22Rv1 (cell line): Measurements from ENCODE around the gene GGNBP2.

Source experiments
- H3K27ac ChIP-seq: fragments of 450-650 bp; 2 replicates; pipeline ENCODE4 v1.5.1; 2017
- ZFX ChIP-seq: fragments of 450-650 bp; IDR thresholded peaks from 2 replicates; pipeline ENCODE4 v1.6.1; 2017; ENCODE audit warnings: antibody characterized with exemption, borderline replicate concordance
- TF ChIP-seq, protein P1 (sequence below): fragments of 450-650 bp; IDR thresholded peaks from 2 replicates; pipeline ENCODE4 v1.5.1; 2017; ENCODE audit warnings: mild to moderate bottlenecking

GGNBP2 gene

DNA sequence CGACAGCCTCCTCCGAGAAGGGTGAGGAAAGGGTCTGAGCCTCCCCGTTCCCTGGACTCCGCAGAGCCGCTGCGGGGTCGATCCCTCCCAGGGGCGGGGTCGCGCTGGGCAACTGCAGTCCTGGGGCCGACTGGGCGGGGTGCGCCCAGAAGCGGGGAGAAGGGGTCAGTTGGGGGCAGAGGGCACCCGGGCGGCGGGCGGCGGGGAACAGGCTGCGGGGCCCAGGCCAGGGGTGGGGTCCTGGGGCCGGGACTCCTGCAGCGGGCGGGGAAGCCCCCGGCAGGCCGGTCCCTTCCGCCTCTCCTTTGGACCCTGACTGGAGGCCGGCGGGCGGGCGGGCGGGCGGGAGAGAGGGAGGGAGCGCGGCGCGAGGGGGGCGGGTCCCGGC lies 352 bp downstream of the GGNBP2 start:
- H3K27ac ChIP-seq = peak overlapping the region; percentile 97
- no peak for TF ChIP-seq ZFX
- TF ChIP-seq, protein P1, sequence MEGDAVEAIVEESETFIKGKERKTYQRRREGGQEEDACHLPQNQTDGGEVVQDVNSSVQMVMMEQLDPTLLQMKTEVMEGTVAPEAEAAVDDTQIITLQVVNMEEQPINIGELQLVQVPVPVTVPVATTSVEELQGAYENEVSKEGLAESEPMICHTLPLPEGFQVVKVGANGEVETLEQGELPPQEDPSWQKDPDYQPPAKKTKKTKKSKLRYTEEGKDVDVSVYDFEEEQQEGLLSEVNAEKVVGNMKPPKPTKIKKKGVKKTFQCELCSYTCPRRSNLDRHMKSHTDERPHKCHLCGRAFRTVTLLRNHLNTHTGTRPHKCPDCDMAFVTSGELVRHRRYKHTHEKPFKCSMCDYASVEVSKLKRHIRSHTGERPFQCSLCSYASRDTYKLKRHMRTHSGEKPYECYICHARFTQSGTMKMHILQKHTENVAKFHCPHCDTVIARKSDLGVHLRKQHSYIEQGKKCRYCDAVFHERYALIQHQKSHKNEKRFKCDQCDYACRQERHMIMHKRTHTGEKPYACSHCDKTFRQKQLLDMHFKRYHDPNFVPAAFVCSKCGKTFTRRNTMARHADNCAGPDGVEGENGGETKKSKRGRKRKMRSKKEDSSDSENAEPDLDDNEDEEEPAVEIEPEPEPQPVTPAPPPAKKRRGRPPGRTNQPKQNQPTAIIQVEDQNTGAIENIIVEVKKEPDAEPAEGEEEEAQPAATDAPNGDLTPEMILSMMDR = no peak

DNA sequence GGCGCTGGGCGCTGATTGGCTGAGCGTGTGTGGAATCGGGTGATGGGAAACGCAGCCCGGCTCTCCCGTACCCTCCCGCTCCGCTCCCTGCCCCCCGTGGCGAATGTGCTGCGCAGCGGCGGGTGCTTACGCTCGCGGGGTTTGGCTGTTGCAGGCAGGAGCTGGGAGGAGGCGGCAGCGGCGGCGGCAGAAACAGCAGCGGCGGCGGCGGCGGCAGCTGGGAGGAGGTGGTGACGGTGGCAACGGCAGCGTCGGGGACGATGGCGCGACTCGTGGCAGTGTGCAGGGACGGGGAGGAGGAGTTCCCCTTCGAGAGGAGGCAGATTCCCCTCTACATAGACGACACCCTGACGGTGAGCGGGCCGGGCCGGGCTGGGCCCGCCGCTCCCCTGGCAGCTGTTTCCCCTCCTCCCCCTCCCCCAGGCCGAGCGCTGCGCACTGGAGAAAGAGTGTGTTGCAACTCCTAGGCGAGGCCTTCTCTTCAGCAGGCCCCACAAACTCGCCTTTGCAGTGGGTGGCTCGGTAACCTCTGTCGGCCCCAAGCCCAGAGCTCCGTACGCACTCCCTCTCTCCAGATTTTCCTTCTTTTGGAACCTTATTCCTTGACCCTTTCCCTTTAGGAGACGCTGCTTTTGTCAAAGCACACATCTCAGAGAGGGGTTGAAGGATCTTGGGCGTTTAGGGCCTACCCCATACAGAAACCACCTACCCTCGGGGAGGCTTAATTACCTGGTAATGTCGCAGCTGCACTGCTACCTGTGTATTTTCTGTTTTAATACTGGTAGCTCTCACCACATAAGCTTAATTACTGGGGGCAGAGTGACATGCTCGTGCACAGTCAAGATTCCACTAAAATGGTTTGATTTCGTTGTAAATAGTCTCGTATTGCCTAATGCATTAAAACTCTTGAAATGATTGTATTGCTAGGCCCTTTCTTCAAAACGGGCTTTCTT lies 1.0 kb downstream of the GGNBP2 start:
- TF ChIP-seq, protein P1 = no peak
- TF ChIP-seq ZFX = no peak
- peak overlapping the region; percentile 97 for H3K27ac ChIP-seq

DNA sequence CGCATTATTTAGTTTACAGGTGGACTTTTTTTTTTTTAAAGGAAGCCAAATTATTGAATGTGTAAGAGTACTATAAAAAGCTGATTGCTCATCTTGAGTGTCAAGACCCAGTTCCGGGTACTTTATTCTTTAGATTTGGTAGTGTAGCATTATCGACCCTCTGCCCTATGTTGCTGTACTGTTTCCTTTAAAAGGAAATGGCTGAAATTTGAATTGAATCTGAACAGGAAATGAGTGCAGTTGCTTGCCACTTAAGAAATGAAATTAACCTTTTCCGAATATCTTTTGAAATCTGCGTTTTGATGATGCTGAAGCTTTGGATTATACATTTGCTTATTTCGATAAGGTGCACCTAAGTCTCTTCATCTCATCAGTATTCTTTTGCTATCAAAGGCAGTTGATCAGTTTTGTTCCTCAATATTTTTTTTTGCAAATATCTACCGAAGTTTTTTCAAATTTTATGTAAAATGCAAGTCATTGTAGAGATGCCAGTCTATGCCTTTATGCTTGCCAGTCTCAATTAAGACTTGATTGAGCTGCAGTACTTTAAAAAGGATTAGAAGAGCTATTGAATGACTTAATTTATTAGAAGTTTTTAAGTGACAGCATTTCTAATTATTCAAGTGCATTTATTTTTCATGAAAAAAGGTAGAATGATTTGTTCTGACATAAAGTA lies 1.8 kb downstream of the GGNBP2 start:
- no peak for TF ChIP-seq ZFX
- TF ChIP-seq, protein P1 = no peak
- H3K27ac ChIP-seq = peak overlapping the region; percentile 97

DNA sequence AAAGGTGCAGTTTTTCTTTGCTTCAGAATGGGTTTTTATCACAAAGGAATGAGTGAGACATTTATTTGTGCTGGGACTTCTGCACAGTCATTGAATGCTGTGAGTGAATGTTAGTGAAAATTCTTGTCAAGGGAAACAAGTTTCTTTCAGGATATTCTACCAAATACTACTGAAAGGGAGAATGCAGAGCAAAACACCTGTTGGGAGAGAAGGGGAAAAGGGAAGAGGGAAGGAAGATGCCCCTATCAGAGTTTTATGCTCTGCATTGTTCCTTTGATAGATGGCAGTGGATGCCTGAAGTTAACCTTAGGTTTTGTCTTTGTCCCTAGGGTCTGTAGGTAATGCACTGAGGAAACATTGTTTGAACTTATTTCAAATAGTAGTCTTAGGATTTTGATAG lies 3.1 kb downstream of the GGNBP2 start:
- no peak overlapping the region for H3K27ac ChIP-seq
- TF ChIP-seq, protein P1 = no peak
- TF ChIP-seq ZFX = no peak

DNA sequence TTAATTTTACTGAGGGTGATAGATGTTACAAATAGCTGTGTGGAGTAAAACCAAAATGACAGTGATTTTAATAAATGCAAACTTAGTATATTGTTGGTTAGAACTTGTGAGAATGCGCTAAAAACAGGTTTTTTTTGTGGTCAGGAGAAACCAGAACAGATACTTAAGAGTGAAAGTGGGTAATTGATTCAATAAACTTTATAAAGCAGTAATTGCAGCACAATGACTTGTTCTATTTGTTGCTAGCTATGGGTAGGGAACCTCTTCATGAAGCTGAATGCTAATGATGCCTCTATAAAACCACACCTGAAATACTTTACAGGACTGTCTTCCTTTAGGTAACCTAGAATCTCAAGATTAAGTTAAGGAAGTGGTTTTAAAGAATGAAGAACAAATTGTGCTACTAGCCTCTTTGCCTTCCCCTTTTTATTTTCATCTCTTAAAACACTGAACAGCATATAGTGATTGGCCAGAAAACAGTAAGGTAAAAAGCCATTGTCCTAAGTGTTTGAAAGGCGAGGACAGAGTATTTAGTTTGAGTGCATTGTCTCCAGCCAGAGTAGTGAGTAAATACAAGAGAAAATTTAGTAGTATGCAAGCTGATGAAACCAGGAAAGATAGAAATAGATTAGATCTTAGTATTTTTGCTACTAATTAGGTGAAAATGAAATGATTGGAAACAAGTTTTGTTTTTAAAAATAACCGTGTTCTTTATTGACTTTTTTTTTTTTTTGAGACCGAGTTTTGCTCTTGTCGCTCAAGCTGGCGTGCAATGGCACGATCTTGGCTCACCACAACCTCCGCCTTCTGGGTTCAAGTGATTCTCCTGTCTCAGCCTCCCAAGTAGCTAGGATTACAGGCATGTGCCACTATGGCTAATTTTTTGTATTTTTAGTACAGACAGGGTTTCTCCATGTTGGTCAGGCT lies 6.0 kb downstream of the GGNBP2 start:
- no peak for TF ChIP-seq ZFX
- TF ChIP-seq, protein P1 = no peak
- H3K27ac ChIP-seq = no peak overlapping the region

DNA sequence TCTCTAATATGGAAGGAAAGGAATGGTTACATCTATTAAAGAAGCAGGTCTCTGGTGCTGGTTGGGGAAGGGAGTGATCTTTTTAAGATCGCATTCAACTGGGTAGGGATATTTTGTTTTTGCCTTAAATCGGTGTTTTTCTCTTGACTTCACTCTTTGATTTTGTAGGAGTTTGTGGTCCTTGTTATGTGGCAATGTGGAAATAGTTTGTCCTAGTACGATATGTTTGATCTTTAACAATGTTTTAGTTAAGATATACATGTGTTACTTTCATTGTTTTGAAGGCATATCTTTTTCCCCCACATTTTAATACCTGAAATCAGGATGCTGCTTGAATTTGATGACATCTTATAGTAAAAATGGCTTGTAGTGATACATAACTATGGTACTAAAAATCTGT lies 8.7 kb downstream of the GGNBP2 start:
- H3K27ac ChIP-seq = no peak overlapping the region
- TF ChIP-seq ZFX = no peak
- TF ChIP-seq, protein P1 = no peak
